Putamen (tissue), 1 donor: ENCODE results near the gene BRK1.
"Not testable (repeated sequence)": the region's sequence is repeated elsewhere in the genome, so short reads cannot be mapped to it uniquely, and the experiment has no call there.

Source experiments
- DNase-seq: peaks from one replicate; pipeline ENCODE4 v3.0.0-alpha.2; 2016; ENCODE audit warnings: low spot score

Gene BRK1

DNA sequence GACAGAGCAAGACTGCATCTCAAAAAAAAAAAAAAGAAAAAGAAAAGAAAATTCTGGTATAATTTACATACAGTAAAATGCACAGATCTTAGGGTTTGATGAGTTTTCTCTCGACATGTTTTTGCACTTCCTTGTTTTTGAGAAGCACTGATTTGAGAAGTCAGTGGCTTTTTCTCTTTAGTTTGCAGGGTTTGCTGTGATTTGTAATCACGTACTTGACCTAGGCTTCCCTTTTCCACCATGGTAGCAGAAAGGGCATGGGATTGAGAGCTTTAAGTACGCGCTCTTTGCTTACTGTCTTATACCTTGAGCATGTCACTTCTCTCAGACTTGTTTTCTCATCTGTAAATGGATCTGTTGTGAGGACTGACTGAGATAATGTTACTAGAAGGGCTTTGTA, 30.2 kb downstream of the BRK1 start:
- no peak for DNase-seq

DNA sequence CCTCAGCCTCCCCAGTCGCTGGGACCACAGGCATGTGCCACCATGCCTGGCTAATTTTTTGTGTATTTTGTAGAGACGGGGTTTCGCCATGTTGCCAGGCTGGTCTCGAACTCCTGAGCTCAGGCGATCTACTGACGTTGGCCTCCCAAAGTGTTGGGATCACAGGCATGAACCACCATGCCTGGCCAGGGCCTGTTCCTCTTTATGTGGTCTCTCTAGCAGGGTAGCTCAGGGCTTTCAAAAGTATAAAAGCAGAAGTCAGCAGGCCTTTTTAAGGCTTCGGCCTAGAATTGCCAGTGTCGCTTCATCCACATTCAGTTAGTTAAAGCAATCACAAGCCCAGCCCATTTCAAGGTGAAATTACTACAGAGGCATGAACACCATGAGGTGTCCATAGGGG, 33.8 kb downstream of the BRK1 start:
- DNase-seq, result no peak

DNA sequence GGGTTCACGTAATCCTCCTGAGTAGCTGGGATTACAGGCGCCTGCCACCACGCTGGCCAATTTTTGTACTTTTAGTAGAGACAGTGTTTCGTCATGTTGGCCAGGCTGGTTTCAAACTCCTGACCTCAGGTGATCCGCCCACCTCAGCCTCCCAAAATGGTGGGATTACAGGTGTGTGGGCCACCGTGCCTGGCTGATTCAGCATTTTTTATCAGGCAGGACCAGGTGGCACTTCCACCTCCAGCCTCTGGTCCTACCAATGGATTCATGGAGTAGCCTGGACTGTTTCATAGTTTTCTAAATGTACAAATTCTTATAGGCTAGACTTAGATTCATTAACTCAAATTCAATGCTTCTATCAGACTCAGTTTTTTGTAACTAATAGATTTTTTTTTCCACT, 35.5 kb downstream of the BRK1 start:
- DNase-seq, result no peak

DNA sequence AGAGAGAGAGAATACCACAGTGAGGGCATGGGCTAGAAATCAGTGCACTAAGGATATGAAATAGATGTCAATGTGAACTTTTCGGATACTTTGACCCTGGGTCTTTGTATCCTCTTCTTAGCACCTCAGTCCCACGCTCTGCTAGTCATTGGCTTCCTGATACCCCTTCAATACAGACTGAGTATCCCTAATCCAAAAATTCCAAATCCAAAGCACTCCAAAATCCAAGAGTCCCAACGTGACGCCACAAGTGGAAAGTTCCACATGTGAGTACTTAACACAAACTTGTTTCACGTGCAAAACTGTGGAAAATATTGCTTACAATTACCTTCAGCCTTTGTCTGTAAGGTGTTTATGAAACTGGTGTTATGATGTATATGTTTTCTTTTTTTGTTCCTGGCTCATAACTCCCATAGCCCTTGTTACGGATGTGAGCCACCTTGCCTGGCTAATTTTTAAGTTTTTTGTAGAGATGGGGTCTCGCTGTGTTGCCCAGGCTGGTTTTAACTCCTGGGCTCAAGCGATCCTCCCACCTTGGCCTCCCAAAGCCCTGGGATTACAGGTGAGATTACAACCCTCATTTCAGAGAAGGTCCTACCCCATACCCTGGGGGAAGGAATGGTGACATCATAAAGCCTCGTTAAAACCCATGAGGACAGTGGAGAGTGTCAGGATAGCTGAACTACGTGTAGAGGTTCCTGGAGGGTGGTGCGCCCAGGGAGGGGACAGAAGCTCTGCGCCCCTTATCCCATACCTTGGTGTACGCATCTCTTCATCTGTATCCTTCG, 39.1 kb downstream of the BRK1 start:
- no peak for DNase-seq

DNA sequence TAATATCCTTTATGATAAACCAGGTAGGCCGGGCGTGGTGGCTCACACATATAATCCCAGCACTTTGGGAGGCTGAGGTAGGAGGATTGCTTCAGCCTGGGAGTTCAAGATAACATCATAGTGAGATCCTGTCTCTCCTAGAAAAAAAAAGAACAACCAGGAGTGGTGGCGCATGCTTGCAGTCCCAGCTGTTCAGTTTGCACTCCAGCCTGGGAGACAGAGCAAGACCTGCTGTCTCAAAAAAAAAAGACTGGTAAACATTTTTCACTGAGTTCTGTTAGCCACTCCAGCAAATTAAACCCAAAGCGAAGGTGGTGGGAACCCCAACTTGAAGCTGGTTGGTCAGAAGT, 39.6 kb downstream of the BRK1 start:
- no peak for DNase-seq

DNA sequence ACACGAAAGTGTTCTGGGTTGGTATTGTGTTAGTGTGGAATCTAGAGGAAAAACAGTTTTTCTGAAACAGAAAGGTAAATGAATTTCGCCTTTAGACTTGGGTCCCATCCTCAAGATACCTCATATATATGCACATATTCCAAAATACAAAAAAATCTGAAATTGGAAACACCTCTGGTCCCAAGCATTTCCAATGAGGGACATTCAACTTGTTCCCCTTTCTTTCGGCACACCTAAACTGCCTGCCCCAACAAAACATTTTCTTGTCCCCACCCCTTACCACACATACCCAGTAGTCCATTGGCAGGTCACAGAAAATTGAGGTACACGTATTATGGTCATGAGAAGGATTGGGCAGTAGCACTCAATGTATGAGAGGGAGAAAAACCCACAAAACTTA, 40.2 kb downstream of the BRK1 start:
- DNase-seq, result no peak

DNA sequence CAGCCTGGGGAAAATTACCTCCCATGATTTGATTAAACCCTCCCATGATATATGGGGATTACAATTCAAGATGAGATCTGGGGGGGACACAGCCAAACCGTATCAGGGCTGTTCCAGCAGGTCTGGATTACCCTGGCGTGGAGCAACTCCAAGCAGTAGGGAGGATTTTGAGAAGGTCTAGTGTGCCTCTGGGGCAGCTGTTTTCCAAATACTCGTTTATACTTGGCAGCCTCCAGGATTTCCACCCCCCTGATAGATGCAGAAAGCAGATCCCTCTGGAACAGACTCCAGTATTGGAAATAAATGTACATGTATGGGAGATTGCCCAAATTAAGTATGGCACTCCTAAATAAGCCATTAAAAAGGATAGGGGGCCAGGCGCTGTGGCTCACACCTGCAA, 41.6 kb downstream of the BRK1 start:
- DNase-seq, result no peak

DNA sequence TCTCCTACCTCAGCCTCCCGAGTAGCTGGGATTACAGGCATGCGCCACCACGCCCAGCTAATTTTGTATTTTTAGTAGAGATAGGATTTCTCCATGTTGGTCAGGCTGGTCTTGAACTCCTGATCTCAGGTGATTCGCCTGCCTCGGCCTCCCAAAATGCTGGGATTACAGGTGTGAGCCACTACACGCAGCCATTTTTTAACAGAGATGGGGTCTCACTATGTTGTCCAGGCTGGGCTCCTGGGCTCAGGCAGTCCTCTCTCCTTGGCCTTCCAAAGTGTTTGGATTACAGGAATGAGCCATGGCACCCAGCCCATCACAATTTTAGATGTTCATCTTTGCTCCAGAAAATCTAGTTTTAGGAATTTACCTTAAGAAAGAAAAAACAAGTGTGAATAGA, 43.1 kb downstream of the BRK1 start:
- DNase-seq, result not testable (repeated sequence)

DNA sequence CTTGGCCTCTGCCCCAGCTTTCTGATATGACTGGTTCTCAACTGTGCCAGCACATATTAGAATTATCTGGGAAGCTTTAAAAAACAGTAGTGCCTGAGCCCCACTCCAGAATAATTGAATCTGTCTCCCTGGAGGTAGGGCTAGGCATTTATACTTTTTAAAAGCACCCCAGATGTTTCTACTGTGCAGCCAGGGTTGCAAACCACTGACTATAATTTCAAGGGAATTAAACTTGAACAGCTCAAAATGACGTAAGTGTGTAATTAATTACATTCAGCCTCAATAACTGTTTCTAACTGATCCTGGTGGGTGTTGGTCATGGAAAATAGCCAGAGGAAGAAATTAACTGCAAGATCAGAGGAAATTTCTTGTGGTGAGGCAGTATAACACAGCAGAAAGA, 44.9 kb downstream of the BRK1 start:
- no peak for DNase-seq

DNA sequence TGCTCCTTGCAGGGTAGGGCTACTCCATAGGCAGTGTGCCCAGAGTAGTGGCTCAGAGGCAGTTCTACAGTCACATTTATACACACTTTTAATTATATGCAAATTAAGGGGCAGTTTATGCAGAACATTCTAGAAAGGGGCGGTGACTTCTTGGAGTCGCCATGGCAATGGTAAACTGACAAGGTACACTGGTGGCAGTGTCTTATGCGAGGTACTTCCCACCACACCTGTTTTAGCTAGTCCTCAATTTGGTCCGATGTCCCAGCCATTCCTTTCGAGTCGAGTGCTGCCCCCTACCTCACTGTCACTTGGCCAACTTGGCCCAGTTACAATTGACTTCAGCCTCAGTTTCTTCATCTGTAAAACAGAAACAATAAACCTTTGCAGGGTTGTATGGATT, 45.5 kb downstream of the BRK1 start:
- no peak for DNase-seq

DNA sequence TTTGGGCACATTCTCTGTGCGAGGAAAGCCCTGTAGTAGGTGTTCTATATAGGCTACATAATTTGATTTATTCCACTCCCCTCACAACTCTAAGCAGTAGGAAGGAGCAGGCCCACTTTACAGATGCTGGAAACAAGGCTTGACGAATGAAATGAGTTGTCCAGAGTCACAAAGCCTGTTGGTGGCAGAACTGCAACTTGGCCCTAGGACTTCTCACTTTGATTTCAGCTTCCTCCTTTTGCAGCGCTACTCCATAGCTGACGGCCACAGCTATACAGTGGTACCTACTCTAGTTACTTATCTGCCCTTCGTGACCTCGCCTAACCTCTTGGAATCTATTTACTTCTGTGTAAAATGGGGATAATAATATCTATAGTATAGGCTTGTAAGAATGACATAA, 46.7 kb downstream of the BRK1 start:
- DNase-seq, result no peak

DNA sequence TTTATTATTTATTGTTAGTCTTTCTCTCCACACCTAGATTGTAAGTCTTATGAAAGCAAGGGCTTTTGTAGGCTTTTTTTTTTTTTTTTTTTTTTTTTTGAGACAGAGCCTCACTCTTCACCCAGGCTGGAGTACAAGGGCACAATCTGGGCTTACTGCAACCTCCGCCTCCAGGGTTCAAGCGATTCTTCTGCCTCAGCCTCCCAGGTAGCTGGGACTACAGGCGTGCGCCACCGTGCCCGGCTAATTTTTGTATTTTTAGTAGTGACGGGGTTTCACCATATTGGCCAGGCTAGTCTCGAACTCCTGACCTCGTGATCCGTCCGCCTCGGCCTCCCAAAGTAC, 48.7 kb downstream of the BRK1 start:
- not testable (repeated sequence) for DNase-seq

DNA sequence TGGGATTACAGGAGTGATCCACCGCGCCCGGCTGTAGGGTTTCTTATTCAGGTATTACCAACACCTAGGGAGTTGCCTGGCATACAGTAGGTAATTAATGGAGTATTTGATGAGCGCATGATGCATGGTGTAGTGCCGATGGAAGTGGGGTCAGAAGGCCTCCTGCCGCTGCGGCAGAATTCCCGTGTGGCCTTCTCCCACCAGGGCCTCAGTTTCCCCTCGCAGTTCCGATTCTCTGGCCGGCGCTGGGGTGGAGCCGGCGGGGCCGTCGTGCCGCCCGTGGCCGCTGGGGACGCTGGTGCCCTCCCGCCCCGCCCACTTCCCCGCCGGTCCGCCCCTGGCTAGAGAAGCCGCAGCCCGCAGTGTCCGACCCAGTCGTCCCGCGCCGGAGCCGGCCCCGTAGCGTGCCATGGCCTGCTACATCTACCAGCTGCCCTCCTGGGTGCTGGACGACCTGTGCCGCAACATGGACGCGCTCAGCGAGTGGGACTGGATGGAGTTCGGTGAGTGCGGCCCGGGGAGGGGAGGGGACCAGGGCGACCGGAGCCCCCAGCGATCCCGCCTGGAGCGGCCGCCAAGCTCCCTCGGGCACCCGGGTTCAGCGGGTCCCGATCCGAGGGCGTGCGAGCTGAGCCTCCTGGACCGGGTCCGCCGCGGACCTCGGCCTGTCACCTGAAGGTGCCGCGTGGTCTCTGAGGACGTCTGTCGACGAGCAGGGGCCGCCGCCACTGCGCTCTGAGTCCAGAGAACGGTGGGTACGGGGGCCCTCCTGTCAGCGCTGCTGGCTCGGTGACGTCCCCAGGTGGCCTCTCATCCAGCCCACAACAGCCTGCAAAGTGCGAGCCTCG, 49.3 kb downstream of the BRK1 start, which contains the start of gene IRAK2:
IRAK2 (plus strand) TSS at position 374 of the 848 bp plus-strand sequence; CDS start at position 410, 36 bp downstream.
- DNase-seq, result peak; percentile 61

DNA sequence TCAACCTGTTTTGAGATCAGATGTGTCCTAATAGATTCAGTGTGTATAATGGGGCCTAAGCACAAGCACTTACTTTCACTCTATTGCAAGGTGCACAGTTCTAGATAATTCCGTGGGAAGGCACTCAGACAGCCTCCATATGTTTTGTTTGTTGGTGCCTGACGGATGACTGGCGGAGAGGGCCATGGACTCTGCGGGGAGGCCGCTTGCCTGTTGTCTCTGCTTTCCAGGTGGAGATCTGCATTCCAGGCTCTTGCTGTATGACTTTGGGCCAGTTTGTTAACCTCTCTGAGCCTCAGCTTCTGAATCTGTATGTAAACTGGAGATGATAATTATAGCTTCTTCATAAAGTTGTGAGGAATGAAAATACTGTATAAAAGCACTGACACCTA, 50.7 kb downstream of the BRK1 start:
- DNase-seq, result no peak

DNA sequence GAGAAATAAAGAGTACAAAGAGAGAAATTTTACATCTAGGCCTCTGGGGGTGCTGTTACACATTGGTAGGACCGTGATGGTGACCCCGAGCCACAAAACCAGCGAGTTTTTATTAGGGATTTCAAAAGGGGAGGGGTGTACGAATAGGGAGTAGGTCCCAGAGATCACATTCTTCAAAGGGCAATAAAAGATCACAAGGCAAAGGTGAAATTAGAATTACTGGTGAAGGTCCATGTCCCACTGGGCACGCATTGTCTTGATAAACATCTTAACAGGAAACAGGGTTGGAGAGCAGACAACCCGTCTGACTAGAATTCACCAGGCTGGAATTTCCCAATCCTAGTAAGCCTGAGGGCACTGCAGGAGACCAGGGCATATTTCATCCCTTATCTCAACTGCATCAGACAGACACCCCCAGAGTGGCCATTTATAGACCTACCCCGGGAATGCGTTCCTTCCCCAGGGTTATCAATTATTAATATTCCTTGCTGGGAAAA, 53.6 kb downstream of the BRK1 start:
- DNase-seq, result no peak

DNA sequence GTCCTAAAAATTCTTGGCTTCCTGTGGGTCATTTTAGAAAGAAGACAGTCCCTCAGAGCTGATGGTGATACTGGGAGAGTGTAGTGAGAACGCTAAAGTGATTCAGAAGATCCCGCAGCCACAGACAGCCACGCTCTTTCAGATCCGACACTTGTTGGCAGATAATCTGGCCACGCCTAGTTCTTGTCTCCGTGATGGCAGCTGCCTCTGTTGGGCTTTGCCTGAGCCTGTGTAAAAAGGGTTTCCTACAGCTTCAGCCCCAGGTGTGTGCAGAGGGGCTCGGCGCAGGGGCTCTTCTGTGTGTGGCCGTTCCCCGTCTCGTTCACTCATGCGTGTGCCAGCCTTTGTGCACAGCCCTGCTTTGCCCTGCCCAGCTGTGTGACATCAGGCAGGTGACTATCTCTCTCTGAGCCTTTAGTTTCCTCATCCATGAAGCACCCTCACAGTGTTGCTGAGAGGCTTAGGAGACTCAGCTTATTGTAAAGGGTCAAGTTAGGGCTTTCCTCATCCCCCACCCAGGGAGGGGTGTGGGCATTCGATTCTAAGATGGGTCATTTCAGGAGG, 55.5 kb downstream of the BRK1 start:
- DNase-seq, result no peak

DNA sequence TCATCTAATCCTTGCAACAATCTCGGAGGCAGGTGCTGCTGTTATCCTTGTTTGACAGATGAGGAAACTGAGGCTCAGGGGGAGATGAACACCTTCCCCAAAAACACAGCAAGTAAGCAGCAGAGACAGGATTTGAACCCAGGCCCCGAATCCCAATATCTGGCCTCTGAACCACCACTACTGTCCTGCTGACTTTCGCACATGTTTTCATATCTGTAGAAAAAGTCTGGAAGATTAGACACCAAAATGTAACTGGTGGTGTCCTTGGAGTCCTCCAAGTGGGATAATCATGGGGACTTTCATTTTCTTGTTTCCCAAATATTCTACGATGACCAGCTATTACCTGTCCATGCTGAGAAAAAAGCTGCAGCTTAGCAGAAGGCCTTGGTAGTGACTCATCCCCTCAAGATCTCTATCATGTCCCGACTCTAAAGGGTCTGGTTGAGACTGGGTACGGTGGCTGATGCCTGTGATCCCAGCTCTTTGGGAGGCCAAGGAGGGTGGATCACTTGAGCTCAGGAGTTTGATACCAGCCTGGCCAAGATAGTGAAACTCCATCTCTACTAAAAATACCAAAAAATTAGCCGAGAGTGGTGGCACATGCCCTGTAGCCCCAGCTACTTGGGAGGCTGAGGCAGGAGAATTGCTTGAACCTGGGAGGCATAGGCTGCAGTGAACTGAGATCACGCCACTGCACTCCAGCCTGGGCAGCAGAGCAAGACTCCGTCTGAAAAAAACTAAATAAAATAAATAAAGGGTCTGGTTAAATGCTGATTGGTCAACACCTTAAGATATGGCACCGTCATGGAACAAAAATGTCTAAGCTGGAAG, 57.8 kb downstream of the BRK1 start:
- no peak for DNase-seq

DNA sequence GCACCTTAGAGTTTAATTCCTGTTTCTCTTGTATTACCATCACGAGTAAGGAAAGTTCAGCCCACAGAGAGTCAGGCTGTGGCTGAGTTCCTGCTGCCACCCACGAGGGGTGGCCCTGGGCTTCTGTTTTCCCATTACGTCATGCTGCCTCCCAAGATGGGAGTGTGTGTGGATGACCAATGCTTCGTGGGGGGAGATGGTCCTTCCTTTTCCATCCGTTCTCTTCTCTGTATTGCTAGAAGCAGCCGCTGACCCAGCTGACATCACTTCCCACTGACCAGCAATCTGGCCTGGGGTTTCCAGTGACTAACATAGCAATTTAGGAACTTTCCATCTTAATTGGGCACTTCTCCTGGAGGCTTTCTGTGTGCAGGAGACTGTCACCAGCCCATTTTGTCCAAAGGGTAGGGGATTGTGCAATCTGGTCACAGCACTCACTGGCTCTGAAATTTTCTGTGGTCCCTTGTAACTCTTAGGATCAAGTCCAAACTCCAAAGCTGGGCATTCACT, 58.5 kb downstream of the BRK1 start:
- DNase-seq, result peak; percentile 61

DNA sequence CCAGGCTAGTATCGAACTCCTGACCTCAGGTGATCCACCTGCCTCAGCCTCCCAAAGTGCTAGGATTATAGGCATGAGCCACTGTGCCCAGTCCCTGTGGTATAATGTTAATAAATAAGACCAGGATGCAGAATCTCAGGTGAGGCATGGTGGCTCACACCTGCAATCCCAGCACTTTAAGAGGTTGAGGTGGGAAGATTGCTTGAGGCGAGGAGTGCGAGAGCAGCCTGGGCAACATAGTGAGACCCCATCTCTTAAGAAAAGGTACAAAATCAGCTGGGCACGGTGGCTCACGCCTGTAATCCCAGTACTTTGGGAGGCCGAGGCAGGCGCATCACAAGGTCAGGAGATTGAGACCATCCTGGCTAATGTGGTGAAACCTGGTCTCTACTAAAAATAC, 59.9 kb downstream of the BRK1 start:
- DNase-seq, result not testable (repeated sequence)

DNA sequence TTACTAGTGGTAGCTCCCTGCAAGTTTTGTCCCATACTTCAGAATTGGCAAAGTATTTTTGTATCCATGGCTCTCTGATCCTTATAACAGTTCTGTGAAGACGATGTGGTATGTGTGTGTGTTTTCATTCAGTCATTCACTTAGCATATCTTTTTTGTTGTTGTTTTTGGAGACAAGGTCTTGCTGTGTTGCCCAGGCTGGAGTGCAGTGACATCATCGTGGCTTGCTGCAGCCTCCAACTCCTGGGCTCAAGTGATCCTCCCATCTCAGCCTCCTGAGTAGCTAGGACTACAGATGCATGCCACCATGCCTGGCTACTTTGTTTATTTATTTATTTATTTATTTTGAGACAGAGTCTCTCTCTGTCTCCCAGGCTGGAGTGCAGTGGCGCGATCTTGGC, 60.7 kb downstream of the BRK1 start:
- not testable (repeated sequence) for DNase-seq
